Stimulated activated CD4-positive, alpha-beta T cell treated with anti-CD3 and anti-CD28 coated beads, Interleukin-2, amount 100 ng/mL, for 4 hours (primary cell): Measurements from ENCODE around the gene CFAP54.
"Not testable (repeated sequence)": the region's sequence is repeated elsewhere in the genome, so short reads cannot be mapped to it uniquely, and the experiment has no call there.

Experiments used
- DNase-seq: peaks from one replicate; pipeline ENCODE4 v3.0.0-alpha.2; 2020; ENCODE audit warnings: low read depth

The CFAP54 gene

GRCh38 chr12:96489392-96490056 is at the start of gene CFAP54:
TSS of gene CFAP54 (plus strand) at chr12:96489577. CDS start at chr12:96489610, 33 bp downstream.
- DNase-seq = peak; percentile 89

DNA sequence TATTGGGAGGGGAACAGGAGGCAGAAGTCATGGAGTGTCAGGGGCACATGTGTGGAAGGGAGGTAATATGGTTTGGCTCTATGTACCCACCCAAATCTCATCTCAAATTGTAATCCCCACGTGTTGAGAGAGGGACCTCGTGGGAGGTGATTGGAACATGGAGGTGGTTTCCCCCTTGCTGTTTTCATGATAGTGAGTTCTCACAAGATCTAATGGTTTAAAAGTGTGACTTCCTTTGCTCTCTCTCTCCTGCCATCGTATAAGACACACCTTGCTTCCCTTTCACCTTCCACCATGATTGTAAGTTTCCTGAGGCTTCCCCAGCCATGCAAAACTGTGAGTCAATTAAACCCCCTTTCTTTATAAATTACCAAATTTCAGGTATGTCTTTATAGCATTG is 47.6 kb upstream of the CFAP54 start:
- DNase-seq = no peak

DNA sequence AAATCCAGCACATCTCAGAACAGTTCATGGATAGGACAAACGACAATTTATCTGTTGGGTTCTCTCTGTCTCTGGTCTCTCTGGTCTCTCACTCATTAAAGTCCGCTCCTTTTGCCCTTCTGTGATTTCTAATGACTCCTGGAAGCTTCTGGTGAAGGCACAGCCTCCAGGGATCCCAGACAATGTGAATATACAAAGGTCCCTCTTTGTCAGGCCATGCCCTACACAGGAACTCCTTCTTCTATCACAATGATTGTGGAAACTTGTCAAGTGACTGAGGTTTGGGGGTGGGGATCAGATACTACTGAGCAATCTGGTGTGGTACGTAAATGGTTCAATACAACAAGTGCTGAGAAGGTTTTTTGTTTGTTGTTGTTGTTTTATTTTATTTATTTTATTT is 46.5 kb upstream of the CFAP54 start:
- no peak for DNase-seq

GRCh38 chr12:96444399-96444798 is 45.0 kb upstream of the CFAP54 start:
- no peak for DNase-seq

GRCh38 chr12:96445691-96446583 is 43.4 kb upstream of the CFAP54 start:
- DNase-seq = peak; percentile 46

DNA sequence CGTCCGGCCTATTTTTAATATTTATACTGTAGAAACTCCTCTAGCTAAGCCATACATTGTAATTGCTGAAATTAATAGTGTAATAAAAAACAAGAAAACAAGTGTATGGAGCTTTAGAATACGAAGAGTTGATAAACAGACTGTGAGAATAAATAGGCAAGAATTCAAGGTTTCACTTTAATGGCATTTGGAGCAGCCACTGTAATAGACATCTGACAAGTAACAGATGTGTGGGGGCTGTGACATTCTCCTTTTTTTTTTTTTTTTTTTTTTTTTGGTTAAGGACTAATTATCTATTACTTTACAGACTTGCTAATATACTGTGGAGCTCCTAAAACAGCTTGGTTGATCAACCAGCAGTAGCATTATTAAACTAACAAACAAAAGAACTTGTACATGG is 42.1 kb upstream of the CFAP54 start:
- no peak for DNase-seq

DNA sequence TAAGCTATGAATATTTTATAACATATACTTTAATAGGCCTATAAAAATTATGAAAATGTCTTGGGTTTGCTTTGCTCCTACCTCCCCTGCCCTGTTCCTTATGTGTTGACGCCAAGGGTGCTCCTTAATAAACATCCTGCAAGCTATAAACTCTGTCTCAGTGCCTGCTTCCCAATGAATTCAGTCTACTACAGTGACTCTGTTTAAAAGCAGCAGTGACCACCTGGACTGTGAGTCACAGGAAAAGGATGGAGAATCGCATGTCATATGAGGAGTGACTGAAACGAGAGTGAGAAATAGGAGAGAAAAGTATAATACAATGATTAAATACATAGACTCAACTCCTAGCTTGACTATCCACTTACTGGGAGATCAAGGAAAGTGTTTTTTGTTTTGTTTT is 41.1 kb upstream of the CFAP54 start:
- DNase-seq = no peak

DNA sequence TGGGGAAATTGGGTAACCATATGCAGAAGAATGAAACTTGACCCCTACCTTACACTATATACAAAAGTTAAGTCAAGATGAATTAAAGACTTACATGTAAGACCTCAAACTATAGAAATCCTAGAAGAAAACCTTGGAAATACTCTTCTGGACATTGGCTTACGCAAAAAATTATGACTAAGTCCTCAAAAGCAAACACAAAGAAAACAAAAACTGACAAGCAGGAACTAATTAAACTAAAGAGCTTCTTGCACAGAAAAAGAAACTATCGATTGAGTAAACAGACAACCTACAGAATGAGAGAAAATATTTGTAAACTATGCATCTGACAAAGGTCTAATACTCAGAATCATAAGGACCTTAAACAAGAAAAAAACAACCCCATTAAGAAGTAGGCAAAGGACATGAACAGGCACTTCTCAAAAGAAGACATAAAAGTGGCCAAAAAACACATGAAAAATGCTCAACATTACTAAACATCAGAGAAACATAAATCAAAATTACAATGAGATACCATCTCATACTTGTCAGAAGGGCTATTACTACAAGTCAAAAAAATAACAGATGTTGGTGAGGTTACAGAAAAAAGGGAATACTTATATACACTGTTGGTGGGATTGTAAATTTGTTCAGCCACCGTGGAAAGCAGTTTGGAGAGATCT is 37.0 kb upstream of the CFAP54 start:
- DNase-seq = no peak

GRCh38 chr12:96454396-96454795 is 35.0 kb upstream of the CFAP54 start:
- no peak for DNase-seq

GRCh38 chr12:96456265-96456974 is 33.0 kb upstream of the CFAP54 start:
- DNase-seq = no peak

DNA sequence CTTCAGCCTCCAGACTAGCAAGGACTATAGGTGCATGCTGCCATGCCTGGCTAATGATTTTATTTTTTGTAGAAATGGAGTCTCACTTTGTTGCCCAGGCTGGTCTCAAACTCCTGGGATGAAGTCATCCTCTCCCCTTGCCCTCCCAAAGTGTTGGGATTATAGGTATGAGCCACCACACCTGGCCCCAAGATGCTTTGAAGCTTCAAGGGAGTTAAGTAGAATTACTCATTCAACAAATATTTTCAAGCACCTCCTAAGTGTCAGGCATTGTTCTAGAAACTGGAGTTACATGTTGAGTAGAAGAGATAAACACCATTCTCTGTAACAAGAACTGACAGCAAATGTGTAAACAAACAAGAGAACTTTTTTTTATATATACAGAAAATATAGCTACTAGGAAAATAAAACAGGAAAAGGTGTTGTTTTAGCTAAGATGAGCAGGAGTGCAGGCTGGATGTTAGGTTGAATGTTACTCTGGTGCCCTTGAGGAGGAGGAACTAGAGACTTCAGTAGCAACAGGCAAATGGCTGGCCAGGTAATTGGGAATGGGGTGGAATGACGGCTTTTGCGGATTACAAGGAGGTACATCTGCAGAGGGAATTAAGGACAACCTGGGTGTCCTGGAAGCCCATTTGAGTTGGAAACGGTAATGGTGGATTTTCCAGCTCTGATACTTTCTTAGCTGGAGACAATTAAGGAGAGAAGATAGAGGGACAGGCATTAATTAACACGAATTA is 32.0 kb upstream of the CFAP54 start:
- DNase-seq = no peak

DNA sequence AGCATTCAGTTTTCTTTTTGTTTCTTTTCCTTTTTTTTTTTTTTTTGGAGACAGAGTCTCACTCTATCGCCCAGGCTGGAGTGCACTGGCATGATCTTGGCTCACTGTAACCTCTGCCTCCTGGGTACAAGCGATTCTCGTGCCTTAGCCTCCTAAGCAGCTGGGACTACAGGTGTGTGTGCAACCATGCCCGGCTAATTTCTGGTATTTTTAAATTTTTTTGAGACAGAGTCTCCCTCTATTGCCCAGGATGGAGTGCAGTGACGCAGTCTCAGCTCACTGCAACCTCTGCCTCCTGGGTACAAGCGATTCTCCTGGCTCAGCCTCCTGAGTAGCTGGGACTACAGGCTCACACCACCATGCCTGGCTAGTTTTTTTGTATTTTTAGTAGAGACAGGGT is 30.1 kb upstream of the CFAP54 start:
- DNase-seq = not testable (repeated sequence)

- DNase-seq = no peak
Measured at GRCh38 chr12:96462571-96463280, 26.7 kb upstream of the CFAP54 start.

DNA sequence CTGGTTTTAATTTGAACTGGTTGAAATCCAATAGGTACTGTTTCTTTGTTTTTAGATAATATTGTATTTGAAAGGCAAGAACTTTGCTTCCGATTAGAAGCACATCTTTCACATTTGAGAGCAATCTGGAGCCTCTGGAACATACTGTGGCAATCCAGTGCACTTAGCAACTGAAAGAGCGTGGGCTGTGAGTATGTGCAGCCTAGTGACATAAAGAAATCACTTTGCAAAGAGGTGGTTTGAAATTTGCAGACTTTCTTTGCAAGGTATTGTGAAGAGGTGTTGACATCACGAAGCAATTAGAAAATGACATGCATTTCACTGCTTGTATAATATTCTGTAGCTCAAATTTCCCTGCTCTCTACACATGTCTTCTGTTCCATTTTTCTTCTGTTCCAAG is 23.5 kb upstream of the CFAP54 start:
- DNase-seq = no peak

DNA sequence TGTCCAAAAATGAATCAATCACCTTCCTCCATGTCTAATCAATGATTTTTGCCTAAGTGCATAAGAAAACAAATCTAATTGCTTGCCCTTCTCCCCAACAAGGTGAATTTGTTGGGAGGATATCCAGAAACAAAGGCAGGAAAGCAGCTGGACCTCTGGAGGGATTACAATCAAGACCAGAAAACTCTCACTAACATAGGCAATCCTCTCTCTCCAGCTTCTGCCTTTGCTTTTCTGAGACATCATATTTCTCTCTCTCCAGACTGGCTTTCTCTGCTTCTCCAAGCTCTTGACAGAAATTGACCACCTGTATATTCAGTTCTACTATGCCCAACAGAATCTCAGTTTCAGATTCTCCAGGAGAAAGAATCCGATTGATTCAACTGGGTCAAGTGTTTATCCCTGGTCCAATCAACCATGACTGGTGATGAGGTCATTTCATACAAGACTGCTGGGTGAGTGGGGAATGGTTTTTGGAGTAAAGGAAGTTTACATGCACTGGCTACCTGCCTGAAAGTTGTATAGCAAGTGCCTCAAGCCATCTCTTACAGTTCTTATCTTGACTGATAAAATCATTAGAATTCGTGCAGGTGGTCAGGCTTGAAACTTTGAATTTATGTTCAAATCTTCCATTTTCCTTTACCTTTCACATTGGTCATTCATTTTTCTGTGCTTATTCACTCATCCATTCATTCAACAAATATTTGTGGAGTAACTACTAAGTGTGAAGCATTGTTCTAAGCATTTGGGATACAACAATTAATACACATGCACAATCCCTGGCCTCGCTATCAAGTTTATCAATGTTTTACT is 22.2 kb upstream of the CFAP54 start:
- no peak for DNase-seq

DNA sequence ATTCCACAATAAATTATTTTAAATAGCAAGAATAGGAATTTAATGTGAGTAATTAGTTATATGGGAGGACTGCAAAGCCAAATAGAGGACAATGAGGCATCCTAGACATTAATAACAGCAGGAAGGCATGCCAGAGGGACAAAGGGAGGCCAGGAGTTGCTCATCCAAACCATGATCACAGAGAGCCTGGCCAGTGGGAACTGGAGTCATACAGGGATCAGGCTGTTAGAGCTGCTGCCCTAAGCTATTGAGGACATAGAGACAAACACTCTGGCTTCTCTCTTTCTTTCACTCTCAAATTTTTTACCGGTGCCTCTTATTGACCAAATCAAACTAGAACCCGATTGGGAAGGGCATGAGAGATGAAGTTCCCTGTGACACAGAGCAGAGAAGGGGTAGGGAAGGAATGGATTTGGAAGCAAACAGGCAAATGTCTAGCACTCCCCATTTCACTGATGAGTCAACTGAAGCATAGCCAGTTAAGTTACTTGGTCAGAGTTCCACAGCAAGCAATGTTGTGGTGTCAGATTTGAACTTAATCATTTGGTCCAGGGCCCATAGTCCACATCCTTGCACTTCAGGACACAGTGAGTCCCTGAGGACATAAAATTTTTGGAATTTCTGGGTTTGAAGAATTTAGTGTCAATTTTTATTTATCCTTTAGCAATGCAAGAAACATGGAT is 17.9 kb upstream of the CFAP54 start:
- DNase-seq = no peak

DNA sequence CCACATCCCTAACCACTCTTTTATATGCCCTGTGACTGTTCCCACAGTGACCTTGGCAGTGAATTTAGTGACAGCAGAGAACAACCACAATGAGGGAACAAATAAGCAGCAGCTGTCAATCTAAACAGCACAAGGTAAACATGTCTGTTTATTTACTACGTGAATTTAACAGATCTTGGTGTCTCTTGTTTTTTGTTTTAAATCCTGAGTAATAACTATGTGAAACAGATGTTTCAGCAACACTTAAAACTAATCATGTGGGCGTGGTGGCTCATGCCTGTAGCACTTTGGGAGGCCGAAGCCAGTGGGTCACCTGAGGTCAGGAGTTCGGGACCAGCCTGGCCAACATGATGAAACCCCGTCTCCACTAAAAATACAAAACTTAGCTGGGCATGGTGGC is 17.0 kb upstream of the CFAP54 start:
- no peak for DNase-seq

DNA sequence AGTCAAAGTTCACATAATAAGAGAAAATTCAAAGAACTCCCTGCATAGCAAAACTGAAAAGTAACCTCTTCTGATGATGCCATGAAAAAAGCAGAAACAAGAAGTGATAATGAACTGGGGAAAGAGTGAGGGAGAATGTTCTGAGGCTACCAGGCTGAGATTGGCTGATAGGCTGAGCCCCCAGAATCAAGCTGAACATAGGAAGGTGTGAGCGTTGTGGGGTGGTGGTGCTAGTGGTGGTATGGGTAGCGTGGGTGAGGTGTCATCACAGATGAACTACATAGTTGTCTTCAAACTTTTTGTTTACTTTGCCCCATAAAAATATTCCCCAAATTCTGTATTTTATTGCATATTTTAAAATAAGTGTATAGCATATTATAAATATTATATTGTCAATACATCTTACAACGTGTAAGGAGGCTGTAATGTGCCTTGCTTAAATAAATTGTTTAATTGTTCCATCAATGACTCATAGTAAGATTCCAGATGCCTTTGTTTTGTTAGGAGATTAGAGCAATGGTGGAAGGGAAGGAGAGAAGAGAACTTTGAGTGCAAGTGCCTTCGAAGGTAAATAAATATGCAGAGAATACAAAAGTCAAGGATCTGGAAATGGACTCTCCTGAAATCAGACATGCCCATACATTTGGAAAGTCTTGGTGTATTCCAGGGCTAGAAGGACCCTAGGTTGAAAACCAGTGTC is 15.8 kb upstream of the CFAP54 start:
- DNase-seq = no peak

DNA sequence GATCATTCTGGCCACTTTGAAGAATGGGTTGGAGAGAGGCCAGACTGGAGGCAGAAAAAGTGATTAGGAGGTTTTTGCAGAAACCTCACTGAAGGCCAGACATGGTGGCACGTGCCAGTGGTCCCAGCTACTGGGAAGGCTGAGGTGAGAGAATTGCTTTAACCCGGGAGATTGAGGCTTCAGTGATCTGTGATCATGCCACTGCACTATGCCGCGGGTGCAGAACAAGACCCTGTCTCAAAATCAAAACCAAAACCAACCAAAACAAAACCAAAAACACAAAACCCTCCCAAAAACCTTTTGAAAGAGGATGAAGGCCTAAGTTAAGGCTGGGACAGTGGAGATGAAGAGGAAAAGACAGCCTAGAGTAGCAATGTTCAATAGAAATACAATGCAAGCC is 15.2 kb upstream of the CFAP54 start:
- DNase-seq = no peak
